GM12865 (cell line): ENCODE measurements around the gene OTUB2.

ENCODE experiments used
- DNase-seq: peaks from one replicate; pipeline ENCODE4 v3.0.0; 2010; ENCODE audit warnings: low read depth
- H3K4me3 ChIP-seq: 2 replicates; pipeline ENCODE4 v1.5.1; 2011; ENCODE audit warnings: mild to moderate bottlenecking, low read depth, low read length, control low read depth
- CTCF ChIP-seq: IDR thresholded peaks from 2 replicates; pipeline ENCODE4 v1.5.1; 2011; ENCODE audit warnings: low read length, control low read depth, low read depth, inconsistent platforms; ENCODE audit not compliant: insufficient read depth; ENCODE audit errors: missing control alignments

Gene OTUB2

GRCh38 chr14:94038510-94038909, 12.4 kb downstream of the OTUB2 start:
- TF ChIP-seq CTCF = no peak
- no peak overlapping the region for H3K4me3 ChIP-seq
- DNase-seq = no peak

GRCh38 chr14:94038921-94039629, 12.9 kb downstream of the OTUB2 start:
- DNase-seq = no peak
- TF ChIP-seq CTCF = no peak
- H3K4me3 ChIP-seq = no peak overlapping the region

GRCh38 chr14:94040247-94040646, 14.1 kb downstream of the OTUB2 start:
- no peak for DNase-seq
- no peak for TF ChIP-seq CTCF
- no peak overlapping the region for H3K4me3 ChIP-seq

GRCh38 chr14:94040796-94041195, 14.7 kb downstream of the OTUB2 start:
- H3K4me3 ChIP-seq = no peak overlapping the region
- TF ChIP-seq CTCF = no peak
- DNase-seq = no peak

GRCh38 chr14:94041551-94042346, 15.6 kb downstream of the OTUB2 start:
- no peak overlapping the region for H3K4me3 ChIP-seq
- TF ChIP-seq CTCF = no peak
- no peak for DNase-seq

GRCh38 chr14:94042433-94043091, 16.4 kb downstream of the OTUB2 start:
- TF ChIP-seq CTCF = no peak
- no peak for DNase-seq
- no peak overlapping the region for H3K4me3 ChIP-seq
